ENCODE results near the gene BCL7B. TPM values are rescaled to one million over a fixed set of nuclear protein-coding genes. Genes with fewer than 3 reads are reported as not detected.

The BCL7B gene
- total RNA-seq, 1 experiment from 2014 or later = 41.0 TPM

DNA sequence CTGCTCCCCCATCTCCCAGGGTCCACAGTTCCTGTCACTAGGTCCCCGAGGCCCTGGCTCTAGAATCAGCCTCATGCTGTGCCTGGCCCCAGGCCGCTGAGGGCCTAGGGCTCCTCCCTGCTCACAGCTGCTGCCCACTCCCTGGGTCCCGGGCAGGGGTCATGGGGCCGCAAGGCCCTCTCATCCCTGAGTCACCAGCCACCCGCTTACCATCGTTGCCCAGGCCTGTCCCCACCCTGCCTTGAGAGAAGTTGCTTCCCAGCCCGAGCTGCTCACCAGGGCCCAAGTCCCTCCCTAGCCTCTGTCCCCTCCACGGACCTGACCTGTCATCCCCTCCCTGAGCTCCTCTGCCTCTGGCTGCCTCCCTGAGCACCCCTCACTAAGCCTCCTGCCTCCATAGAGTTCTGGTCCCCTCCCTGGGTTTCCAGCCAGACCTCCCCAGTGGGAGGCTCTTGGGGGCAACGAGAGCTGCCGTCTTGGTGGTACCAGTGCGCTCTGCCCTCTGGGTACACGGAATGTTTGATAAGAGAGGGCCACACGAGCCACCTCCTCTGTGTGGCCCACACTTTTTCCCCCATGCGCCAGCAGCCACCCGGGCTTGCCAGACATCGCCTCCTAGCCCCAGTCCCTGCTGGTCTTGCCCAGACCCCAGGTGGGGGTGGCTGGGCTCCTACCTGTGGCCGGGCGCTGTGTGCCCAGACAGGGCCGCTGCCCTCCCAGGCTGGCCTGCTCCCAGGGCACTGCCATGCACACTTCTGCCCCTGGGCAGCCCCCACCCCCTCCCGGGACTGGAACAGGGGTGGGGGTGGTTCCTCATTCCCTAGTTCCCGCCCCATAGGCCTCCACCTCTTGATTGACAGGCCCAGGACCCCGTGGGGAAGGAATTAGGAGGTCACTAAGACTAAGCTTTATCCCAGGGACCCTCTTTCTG, 45.5 kb upstream of the BCL7B start:
- no peaks in the 10 kb centered on the region for H3K27me3 ChIP-seq (ENCODE audit: low read length)
- no peaks in the 10 kb centered on the region for H3K9me3 ChIP-seq (ENCODE audit: low read length)
- ChIA-PET CTCF (no interaction called here), POLR2A (ENCODE audit: unreplicated experiment) (interaction anchor here (0.6 kb wide), 1 partner anchor 86 kb away, joined by 3 read pairs; no protein-coding TSS in a partner anchor)
- no peak overlapping the region for H3K4me2 ChIP-seq (ENCODE audit: low read length)
- no peaks in the 10 kb centered on the region for H3K79me2 ChIP-seq (ENCODE audit: low read length)
- H3F3A ChIP-seq (ENCODE audit: low read length, unreplicated experiment) = no peaks in the 10 kb centered on the region
- no peaks in the 10 kb centered on the region for H3K36me3 ChIP-seq (ENCODE audit: low read depth, low read length)
- TF ChIP-seq, protein P1, sequence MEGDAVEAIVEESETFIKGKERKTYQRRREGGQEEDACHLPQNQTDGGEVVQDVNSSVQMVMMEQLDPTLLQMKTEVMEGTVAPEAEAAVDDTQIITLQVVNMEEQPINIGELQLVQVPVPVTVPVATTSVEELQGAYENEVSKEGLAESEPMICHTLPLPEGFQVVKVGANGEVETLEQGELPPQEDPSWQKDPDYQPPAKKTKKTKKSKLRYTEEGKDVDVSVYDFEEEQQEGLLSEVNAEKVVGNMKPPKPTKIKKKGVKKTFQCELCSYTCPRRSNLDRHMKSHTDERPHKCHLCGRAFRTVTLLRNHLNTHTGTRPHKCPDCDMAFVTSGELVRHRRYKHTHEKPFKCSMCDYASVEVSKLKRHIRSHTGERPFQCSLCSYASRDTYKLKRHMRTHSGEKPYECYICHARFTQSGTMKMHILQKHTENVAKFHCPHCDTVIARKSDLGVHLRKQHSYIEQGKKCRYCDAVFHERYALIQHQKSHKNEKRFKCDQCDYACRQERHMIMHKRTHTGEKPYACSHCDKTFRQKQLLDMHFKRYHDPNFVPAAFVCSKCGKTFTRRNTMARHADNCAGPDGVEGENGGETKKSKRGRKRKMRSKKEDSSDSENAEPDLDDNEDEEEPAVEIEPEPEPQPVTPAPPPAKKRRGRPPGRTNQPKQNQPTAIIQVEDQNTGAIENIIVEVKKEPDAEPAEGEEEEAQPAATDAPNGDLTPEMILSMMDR (conservative IDR thresholded peaks at IDR 0.05; ENCODE audit: low read depth, low read length) = no peak
- TF ChIP-seq EZH2phosphoT487 (IDR thresholded peaks at IDR 0.05; ENCODE audit: borderline replicate concordance, low read length) (no peak), EZH2 (IDR thresholded peaks at IDR 0.05; ENCODE audit: low read length, unreplicated experiment) (no peak)
- intact Hi-C loops (cut with micrococcal nuclease) = no loop called here
- H3K9me2 ChIP-seq (replicated peaks; ENCODE audit: low read length) = no peaks in the 10 kb centered on the region
- H3K27ac ChIP-seq (ENCODE audit: low read length) = no peak overlapping the region
- H3K9ac ChIP-seq (ENCODE audit: low read length) = no peak overlapping the region
- H3K4me1 ChIP-seq (ENCODE audit: insufficient read depth, low read length) = no peaks in the 10 kb centered on the region
- no TSS peak for BruUV-seq (replicated peaks)
- H3K4me3 ChIP-seq (ENCODE audit: low read length) = no peak overlapping the region
- peak; percentile 46 for ATAC-seq
- no peaks in the 10 kb centered on the region for H4K20me1 ChIP-seq (ENCODE audit: low read length)
- DNase-seq = no peak
- H2AFZ ChIP-seq (ENCODE audit: low read length) = no peak overlapping the region

DNA sequence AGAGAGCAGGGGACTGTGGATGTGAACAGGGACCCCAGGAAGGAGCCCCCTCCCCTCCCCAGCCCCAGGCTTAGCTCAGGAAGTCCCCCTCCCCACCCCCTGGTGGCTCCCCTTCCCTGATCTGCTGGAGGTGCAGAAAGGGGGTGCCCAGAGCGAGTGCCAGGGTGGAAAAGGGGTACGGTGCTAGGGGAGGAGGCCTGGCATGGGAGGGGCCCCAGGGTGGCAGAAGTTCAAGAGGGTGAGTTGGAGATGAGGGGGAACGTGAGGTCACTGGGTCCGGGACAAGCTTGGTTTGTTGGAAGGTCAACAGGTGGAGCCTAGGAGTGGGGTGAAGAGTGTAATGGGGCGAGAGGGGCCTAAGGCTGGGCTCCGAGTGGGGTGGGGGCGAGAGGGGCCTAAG, 42.4 kb upstream of the BCL7B start:
- no peaks in the 10 kb centered on the region for H3F3A ChIP-seq (ENCODE audit: low read length, unreplicated experiment)
- no peaks in the 10 kb centered on the region for H3K36me3 ChIP-seq (ENCODE audit: low read depth, low read length)
- no peaks in the 10 kb centered on the region for H3K4me1 ChIP-seq (ENCODE audit: insufficient read depth, low read length)
- no peaks in the 10 kb centered on the region for H4K20me1 ChIP-seq (ENCODE audit: low read length)
- H3K9me2 ChIP-seq (replicated peaks; ENCODE audit: low read length) = no peaks in the 10 kb centered on the region
- ChIA-PET CTCF (no interaction called here), POLR2A (ENCODE audit: unreplicated experiment) (no interaction called here)
- no peaks in the 10 kb centered on the region for H3K9me3 ChIP-seq (ENCODE audit: low read length)
- H3K4me2 ChIP-seq (ENCODE audit: low read length) = no peak overlapping the region
- no peak for ATAC-seq
- no TSS peak for BruUV-seq (replicated peaks)
- no peak overlapping the region for H2AFZ ChIP-seq (ENCODE audit: low read length)
- intact Hi-C loops (cut with micrococcal nuclease) = no loop called here
- no peak overlapping the region for H3K27ac ChIP-seq (ENCODE audit: low read length)
- H3K27me3 ChIP-seq (ENCODE audit: low read length) = no peaks in the 10 kb centered on the region
- TF ChIP-seq EZH2phosphoT487 (IDR thresholded peaks at IDR 0.05; ENCODE audit: borderline replicate concordance, low read length) (no peak), EZH2 (IDR thresholded peaks at IDR 0.05; ENCODE audit: low read length, unreplicated experiment) (no peak)
- TF ChIP-seq, protein P1 (conservative IDR thresholded peaks at IDR 0.05; ENCODE audit: low read depth, low read length) = no peak
- no peak overlapping the region for H3K9ac ChIP-seq (ENCODE audit: low read length)
- H3K79me2 ChIP-seq (ENCODE audit: low read length) = no peaks in the 10 kb centered on the region
- no peak for DNase-seq
- no peak overlapping the region for H3K4me3 ChIP-seq (ENCODE audit: low read length)

Data from PC-3 (cell line).